GM23248 (cell line): ENCODE measurements around the gene TNNI2. TPM values are rescaled to one million over a fixed set of nuclear protein-coding genes. Genes with fewer than 3 reads are reported as not detected.

ENCODE experiments used
- DNase-seq: peaks from one replicate; pipeline ENCODE4 v3.0.0-alpha.2; 2015
- H2AFZ ChIP-seq: fragments of 200-600 bp; sonication (generic); 2 replicates; pipeline ENCODE4 v1.6.1; 2016; ENCODE audit warnings: antibody characterized with exemption
- H3F3A ChIP-seq: fragments of 200-600 bp; sonication (generic); 2 replicates; pipeline ENCODE4 v1.6.1; 2016; ENCODE audit warnings: mild to moderate bottlenecking, antibody characterized with exemption, mixed run types; ENCODE audit not compliant: insufficient read depth
- H3K27ac ChIP-seq: fragments of 200-600 bp; sonication (generic); 2 replicates; pipeline ENCODE4 v1.5.1; 2016; ENCODE audit warnings: mild to moderate bottlenecking
- H3K27me3 ChIP-seq: fragments of 200-600 bp; sonication (generic); replicated peaks from 2 replicates; pipeline ENCODE4 v1.6.1; 2016; ENCODE audit warnings: mild to moderate bottlenecking; ENCODE audit not compliant: insufficient read depth
- H3K36me3 ChIP-seq: fragments of 200-600 bp; sonication (generic); 2 replicates; pipeline ENCODE4 v1.6.1; 2016; ENCODE audit warnings: low read depth, mild to moderate bottlenecking
- H3K4me1 ChIP-seq: fragments of 200-600 bp; sonication (generic); 2 replicates; pipeline ENCODE4 v1.6.1; 2016; ENCODE audit warnings: mild to moderate bottlenecking; ENCODE audit not compliant: insufficient read depth
- H3K4me2 ChIP-seq: fragments of 200-600 bp; sonication (generic); one replicate; pipeline ENCODE4 v1.6.1; 2016; ENCODE audit warnings: mild to moderate bottlenecking; ENCODE audit not compliant: unreplicated experiment
- H3K4me3 ChIP-seq: fragments of 200-600 bp; sonication (generic); 2 replicates; pipeline ENCODE4 v1.5.1; 2016; ENCODE audit warnings: mild to moderate bottlenecking
- H3K79me2 ChIP-seq: fragments of 200-600 bp; sonication (generic); 2 replicates; pipeline ENCODE4 v1.6.1; 2016; ENCODE audit warnings: mild to moderate bottlenecking; ENCODE audit not compliant: insufficient read depth
- H3K9ac ChIP-seq: fragments of 200-600 bp; sonication (generic); 2 replicates; pipeline ENCODE4 v1.6.1; 2016; ENCODE audit warnings: mild to moderate bottlenecking
- H3K9me2 ChIP-seq: fragments of 200-600 bp; sonication (generic); 2 replicates; pipeline ENCODE4 v1.6.1; 2016; ENCODE audit warnings: mixed run types, mild to moderate bottlenecking, moderate library complexity; ENCODE audit not compliant: insufficient read depth
- H3K9me3 ChIP-seq: fragments of 200-600 bp; sonication (generic); one replicate; pipeline ENCODE4 v1.6.1; 2017; ENCODE audit warnings: low read depth
- H4K20me1 ChIP-seq: fragments of 200-600 bp; sonication (generic); 2 replicates; pipeline ENCODE4 v1.6.0; 2016; ENCODE audit not compliant: insufficient read depth
- EZH2 ChIP-seq: fragments of 200-600 bp; sonication (generic); IDR thresholded peaks from 2 replicates; pipeline ENCODE4 v1.6.1; 2018; ENCODE audit warnings: antibody characterized with exemption, mild to moderate bottlenecking; ENCODE audit not compliant: insufficient read depth, poor library complexity, severe bottlenecking
- EZH2phosphoT487 ChIP-seq: fragments of 200-600 bp; sonication (generic); IDR thresholded peaks from 2 replicates; pipeline ENCODE4 v1.6.1; 2018; ENCODE audit warnings: antibody characterized with exemption, moderate library complexity, mild to moderate bottlenecking, low read depth; ENCODE audit not compliant: insufficient read depth
- WGBS, 2 experiments: methylation state at CpG; one replicate each; pipeline ENCODE4 v1.1.6; 2015 to 2017; ENCODE audit warnings: low lambda C conversion rate in 2 of 2, low coverage in 1 of 2; ENCODE audit errors: missing lambda C conversion rate in 2 of 2; 5-methylcytosine and 5-hydroxymethylcytosine counted together
- in situ Hi-C: fragments of 300-500 bp; cut with MboI; formaldehyde crosslinking; loops from 2 replicates; pipeline ENCODE4 v1.15.0; 2020
- polyA plus RNA-seq: library from polyadenylated mRNA; unstranded; fragments of >200 nt; fragmentation: Nextera tagmentation; extraction: Ambion mirVana; gene quantifications from 2 replicates; pipeline ENCODE4 v1.2.1, GENCODE V29; 2016
- total RNA-seq: library from RNA; depleted of rRNA; stranded (reverse); fragments of >200 nt; shearing (Covaris generic); gene quantifications from 2 replicates; pipeline ENCODE4 v1.2.3, GENCODE V29; 2014

Gene TNNI2
- total and polyA plus RNA-seq, 2 experiments from 2014 or later, result not detected

- TF ChIP-seq EZH2 (no peak), EZH2phosphoT487 (no peak)
- Histone ChIP-seq H3K79me2 (no peaks in the 10 kb centered on the region), H3K9me3 (no peaks in the 10 kb centered on the region), H3K9me2 (no peaks in the 10 kb centered on the region), H3K9ac (no peak overlapping the region), H3K4me2 (no peak overlapping the region), H4K20me1 (no peaks in the 10 kb centered on the region), H3F3A (no peaks in the 10 kb centered on the region), H3K4me1 (no peaks in the 10 kb centered on the region), H3K36me3 (no peaks in the 10 kb centered on the region), H3K27ac (no peak overlapping the region), H3K4me3 (no peak overlapping the region), H2AFZ (no peak overlapping the region), H3K27me3 (peaks cover 41% of the 10 kb centered on the region)
- 72 to 76% methylated on average over 15 of the region's 15 CpGs for WGBS, 2 experiments
- DNase-seq, result no peak
- in situ Hi-C loops, result no loop called here
These were observed 33.3 kb upstream of the TNNI2 start for GRCh38 chr11:1805525-1805924.

- Histone ChIP-seq H3K4me3 (no peak overlapping the region), H3K27ac (no peak overlapping the region), H3K9me2 (no peaks in the 10 kb centered on the region), H3K27me3 (peaks cover 51% of the 10 kb centered on the region), H3K4me1 (no peaks in the 10 kb centered on the region), H3K36me3 (no peaks in the 10 kb centered on the region), H3K79me2 (no peaks in the 10 kb centered on the region), H3K4me2 (no peak overlapping the region), H2AFZ (no peak overlapping the region), H4K20me1 (no peaks in the 10 kb centered on the region), H3F3A (no peaks in the 10 kb centered on the region), H3K9ac (no peak overlapping the region), H3K9me3 (no peaks in the 10 kb centered on the region)
- in situ Hi-C loops, result no loop called here
- 33 to 38% methylated on average over 14 of the region's 14 CpGs for WGBS, 2 experiments
- TF ChIP-seq EZH2 (no peak), EZH2phosphoT487 (no peak)
- DNase-seq, result no peak
These were observed 31.4 kb upstream of the TNNI2 start for GRCh38 chr11:1807264-1807995.

- 44 to 46% methylated on average over 10 of the region's 10 CpGs for WGBS, 2 experiments
- no peaks in the 10 kb centered on the region for H3F3A ChIP-seq
- DNase-seq, result no peak
- no peak overlapping the region for H3K4me3 ChIP-seq
- H3K9me2 ChIP-seq, result no peaks in the 10 kb centered on the region
- H3K27me3 ChIP-seq, result peaks cover 72% of the 10 kb centered on the region
- in situ Hi-C loops, result loop anchor here (10.0 kb wide), 1 partner anchor 116 kb away; the partner anchor contains the start of gene KRTAP5-6
- no peak overlapping the region for H3K4me2 ChIP-seq
- H3K36me3 ChIP-seq, result no peaks in the 10 kb centered on the region
- no peaks in the 10 kb centered on the region for H3K79me2 ChIP-seq
- H3K27ac ChIP-seq, result no peak overlapping the region
- no peak overlapping the region for H3K9ac ChIP-seq
- H3K4me1 ChIP-seq, result no peaks in the 10 kb centered on the region
- H4K20me1 ChIP-seq, result no peaks in the 10 kb centered on the region
- H2AFZ ChIP-seq, result no peak overlapping the region
- no peak for TF ChIP-seq EZH2phosphoT487
- no peak for TF ChIP-seq EZH2
- no peaks in the 10 kb centered on the region for H3K9me3 ChIP-seq
These were observed 28.0 kb upstream of the TNNI2 start for GRCh38 chr11:1810761-1811160.

GRCh38 chr11:1812274-1812673 is 26.5 kb upstream of the TNNI2 start:
- H3F3A ChIP-seq, result no peaks in the 10 kb centered on the region
- no peak for DNase-seq
- TF ChIP-seq EZH2 (no peak), EZH2phosphoT487 (no peak)
- no peak overlapping the region for H3K4me3 ChIP-seq
- no peaks in the 10 kb centered on the region for H3K36me3 ChIP-seq
- no peak overlapping the region for H3K4me2 ChIP-seq
- H3K27me3 ChIP-seq, result peaks cover 64% of the 10 kb centered on the region
- no peaks in the 10 kb centered on the region for H3K79me2 ChIP-seq
- H3K27ac ChIP-seq, result no peak overlapping the region
- no peaks in the 10 kb centered on the region for H3K9me2 ChIP-seq
- H2AFZ ChIP-seq, result no peak overlapping the region
- no peaks in the 10 kb centered on the region for H4K20me1 ChIP-seq
- H3K9ac ChIP-seq, result no peak overlapping the region
- WGBS, 2 experiments, result 43 to 48% methylated on average over 5 of the region's 5 CpGs
- no peaks in the 10 kb centered on the region for H3K9me3 ChIP-seq
- H3K4me1 ChIP-seq, result no peaks in the 10 kb centered on the region
- in situ Hi-C loops, result loop anchor here (10.0 kb wide), 1 partner anchor 117 kb away; the partner anchor contains the start of gene KRTAP5-6
